ENCODE measurements around the gene SORCS2.

DNA sequence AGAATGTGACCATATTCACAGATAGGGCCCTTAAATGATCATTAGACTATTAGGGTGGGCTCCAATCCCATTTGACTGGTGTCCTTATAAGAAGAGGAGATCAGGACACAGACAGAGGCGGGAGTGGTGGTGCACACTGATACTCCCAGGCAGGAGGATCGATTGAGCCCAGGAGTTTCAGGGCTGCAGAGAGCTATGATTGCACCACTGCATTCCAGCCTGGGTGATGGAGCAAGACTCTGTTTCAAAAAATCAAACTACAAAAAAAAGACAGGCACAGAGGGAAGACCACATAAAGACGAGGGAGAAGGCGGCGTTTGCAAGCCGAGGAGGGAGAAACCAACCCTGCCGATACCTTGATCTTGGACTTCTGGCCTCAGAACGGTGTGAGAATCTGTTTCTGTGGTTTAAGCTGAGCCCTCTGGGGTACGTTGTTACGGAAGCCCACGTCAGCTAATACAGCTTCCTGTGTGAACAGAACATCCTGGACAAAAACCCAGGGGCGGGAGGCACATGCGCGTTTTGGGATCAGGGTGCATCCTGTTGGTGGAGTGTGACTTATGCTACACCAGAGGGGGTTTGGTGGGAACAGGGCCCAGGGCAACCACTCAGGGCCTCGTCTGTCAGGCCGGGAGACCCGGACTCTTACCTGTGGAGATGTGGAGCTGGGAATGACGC is 454.2 kb downstream of the SORCS2 start:
- TF ChIP-seq, protein P1, sequence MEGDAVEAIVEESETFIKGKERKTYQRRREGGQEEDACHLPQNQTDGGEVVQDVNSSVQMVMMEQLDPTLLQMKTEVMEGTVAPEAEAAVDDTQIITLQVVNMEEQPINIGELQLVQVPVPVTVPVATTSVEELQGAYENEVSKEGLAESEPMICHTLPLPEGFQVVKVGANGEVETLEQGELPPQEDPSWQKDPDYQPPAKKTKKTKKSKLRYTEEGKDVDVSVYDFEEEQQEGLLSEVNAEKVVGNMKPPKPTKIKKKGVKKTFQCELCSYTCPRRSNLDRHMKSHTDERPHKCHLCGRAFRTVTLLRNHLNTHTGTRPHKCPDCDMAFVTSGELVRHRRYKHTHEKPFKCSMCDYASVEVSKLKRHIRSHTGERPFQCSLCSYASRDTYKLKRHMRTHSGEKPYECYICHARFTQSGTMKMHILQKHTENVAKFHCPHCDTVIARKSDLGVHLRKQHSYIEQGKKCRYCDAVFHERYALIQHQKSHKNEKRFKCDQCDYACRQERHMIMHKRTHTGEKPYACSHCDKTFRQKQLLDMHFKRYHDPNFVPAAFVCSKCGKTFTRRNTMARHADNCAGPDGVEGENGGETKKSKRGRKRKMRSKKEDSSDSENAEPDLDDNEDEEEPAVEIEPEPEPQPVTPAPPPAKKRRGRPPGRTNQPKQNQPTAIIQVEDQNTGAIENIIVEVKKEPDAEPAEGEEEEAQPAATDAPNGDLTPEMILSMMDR (IDR thresholded peaks at IDR 0.05): no peak
- TF ChIP-seq POLR2A (IDR thresholded peaks at IDR 0.05): no peak
